NCI-H510A (cell line): ENCODE measurements around the gene BRCA1.
"Not testable (repeated sequence)": the region's sequence is repeated elsewhere in the genome, so short reads cannot be mapped to it uniquely, and the experiment has no call there.

ENCODE experiments used
- DNase-seq: peaks from one replicate; lab custom pipeline; 2025; lab: John Stamatoyannopoulos, UW

BRCA1 gene

GRCh38 chr17:43133439-43133838 is 8.3 kb upstream of the BRCA1 start:
- not testable (repeated sequence) for DNase-seq

GRCh38 chr17:43132117-43132516 is 7.0 kb upstream of the BRCA1 start:
- DNase-seq, result no peak

- no peak for DNase-seq
These were observed 4.5 kb upstream of the BRCA1 start for GRCh38 chr17:43129671-43130010.

- DNase-seq, result not testable (repeated sequence)
These were observed 2.2 kb upstream of the BRCA1 start for GRCh38 chr17:43127333-43127876.

- no peak for DNase-seq
These were observed 1.7 kb upstream of the BRCA1 start for GRCh38 chr17:43126911-43127290.

GRCh38 chr17:43125967-43126910 is 1.1 kb upstream of the BRCA1 start:
- no peak for DNase-seq

GRCh38 chr17:43118679-43119615 is 6.2 kb downstream of the BRCA1 start:
- DNase-seq, result no peak

GRCh38 chr17:43114151-43114552 is 11.0 kb downstream of the BRCA1 start:
- DNase-seq, result no peak

- DNase-seq, result no peak
These were observed 18.6 kb downstream of the BRCA1 start for GRCh38 chr17:43106552-43106951.

GRCh38 chr17:43105146-43105545 is 20.0 kb downstream of the BRCA1 start:
- DNase-seq, result no peak

- no peak for DNase-seq
These were observed 20.5 kb downstream of the BRCA1 start for GRCh38 chr17:43104665-43105064.

GRCh38 chr17:43095364-43095763 is 29.8 kb downstream of the BRCA1 start:
- not testable (repeated sequence) for DNase-seq

GRCh38 chr17:43094129-43094835 is 30.9 kb downstream of the BRCA1 start:
- DNase-seq, result no peak

GRCh38 chr17:43092901-43093300 is 32.3 kb downstream of the BRCA1 start:
- no peak for DNase-seq

GRCh38 chr17:43090022-43090421 is 35.1 kb downstream of the BRCA1 start:
- DNase-seq, result no peak

- DNase-seq, result no peak
These were observed 39.7 kb downstream of the BRCA1 start for GRCh38 chr17:43085474-43085873.

GRCh38 chr17:43079641-43080302 is 45.4 kb downstream of the BRCA1 start:
- no peak for DNase-seq

GRCh38 chr17:43074869-43075268 is 50.3 kb downstream of the BRCA1 start:
- DNase-seq, result no peak

- no peak for DNase-seq
These were observed 54.3 kb downstream of the BRCA1 start for GRCh38 chr17:43070872-43071271.

GRCh38 chr17:43070257-43070656 is 54.9 kb downstream of the BRCA1 start:
- DNase-seq, result no peak

GRCh38 chr17:43069368-43069898 is 55.7 kb downstream of the BRCA1 start:
- DNase-seq, result no peak
